Breast epithelium (tissue), 3 donors: Measurements from ENCODE around the gene HYDIN.

Source experiments
- CTCF ChIP-seq, 3 donors: fragments of 450-650 bp; IDR thresholded peaks; one replicate each; pipeline ENCODE4 v1.5.1; 2016 to 2017; ENCODE audit warnings: antibody characterized with exemption in 3 of 3, mild to moderate bottlenecking in 3 of 3, moderate library complexity in 3 of 3
- POLR2A ChIP-seq: fragments of 450-650 bp; IDR thresholded peaks from one replicate; pipeline ENCODE4 v1.6.1; 2016; ENCODE audit warnings: antibody characterized with exemption, mild to moderate bottlenecking, moderate library complexity
- POLR2AphosphoS5 ChIP-seq, 3 donors: sonication (generic); formaldehyde crosslinking; IDR thresholded peaks; one replicate each; pipeline ENCODE4 v1.6.1; 2017; ENCODE audit warnings: antibody characterized with exemption in 3 of 3

DNA sequence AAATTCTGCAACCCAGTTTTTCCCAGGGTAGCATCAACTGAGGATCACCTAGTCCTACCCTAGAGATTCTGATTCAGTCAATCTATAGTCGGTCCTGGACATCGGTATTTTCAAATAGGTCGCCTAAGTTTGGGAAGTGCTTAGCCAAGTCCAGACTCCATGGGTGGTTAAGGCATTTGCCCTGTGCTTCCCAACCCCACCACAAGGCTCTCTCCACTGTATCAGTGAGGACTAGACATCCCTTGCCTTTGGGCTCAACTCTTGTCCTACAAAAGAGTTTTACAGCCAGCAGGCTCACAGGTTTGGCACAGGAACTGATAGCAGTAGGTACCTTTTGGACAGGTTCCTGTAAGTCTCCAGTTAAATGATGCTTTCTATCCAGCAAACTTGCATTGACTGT lies 13.8 kb downstream of the HYDIN start:
- TF ChIP-seq POLR2A (no peak), CTCF (IDR thresholded peaks at IDR 0.05) (no peak), POLR2AphosphoS5 (IDR thresholded peaks at IDR 0.05) (no peak)
